GM21619 (cell line): ENCODE results near the gene MELTF.

Source experiments
- ATAC-seq: cut with Tn5 transposase; IDR thresholded peaks from one replicate; pipeline ENCODE4 v1.9.1; 2021; ENCODE audit not compliant: unreplicated experiment

The MELTF gene

GRCh38 chr3:196995027-196995426 lies 34.6 kb downstream of the MELTF start:
- ATAC-seq: no peak

DNA sequence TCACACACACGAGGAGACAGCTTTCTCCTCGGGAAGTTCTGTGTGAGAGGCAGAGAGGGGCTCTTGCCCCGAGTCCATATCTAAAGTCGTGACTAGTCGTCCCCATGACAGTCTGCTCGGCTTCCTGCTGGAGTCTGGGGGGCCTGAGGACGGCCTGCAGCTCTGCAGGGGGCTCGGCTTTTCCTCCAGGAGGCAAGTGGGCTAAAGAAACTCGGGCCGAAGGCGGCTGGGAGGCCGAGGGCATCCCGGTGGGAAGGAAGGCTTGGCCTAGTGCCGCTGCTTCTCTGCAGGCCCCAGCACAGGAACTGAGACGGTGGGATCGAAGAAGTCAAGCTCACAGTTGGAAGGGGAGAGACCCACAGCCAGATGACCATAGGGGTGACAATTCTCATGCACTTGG lies 35.6 kb downstream of the MELTF start:
- ATAC-seq: no peak

DNA sequence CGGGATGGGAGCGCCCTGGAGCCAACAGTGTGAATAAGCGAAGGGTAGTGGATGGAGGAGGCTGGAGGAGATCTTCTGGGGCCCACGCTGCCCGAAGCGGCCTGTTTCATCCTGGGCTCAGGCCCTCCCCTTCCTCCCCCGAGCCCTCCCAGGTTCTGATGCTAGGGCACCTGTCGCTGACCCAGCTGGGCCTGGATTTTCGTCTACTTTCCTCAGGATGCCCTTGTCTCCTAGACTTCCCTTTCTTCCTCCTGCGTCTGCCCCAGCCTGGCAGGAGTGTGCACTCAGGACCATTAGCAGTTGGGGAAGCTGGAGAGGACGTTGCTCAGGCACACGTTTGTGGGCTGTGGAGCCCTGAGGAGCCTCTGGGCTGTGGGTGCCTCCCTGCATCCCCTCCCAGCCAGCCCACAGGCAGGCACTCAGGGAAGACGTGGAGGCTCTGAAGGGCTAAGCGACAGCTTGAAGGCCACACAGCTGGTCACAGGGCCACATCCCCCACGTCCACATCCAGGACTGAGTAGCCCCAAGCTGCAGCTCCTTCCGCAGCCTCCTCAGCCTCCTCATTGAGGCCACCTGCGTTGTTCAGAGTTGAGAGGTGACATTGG lies 37.1 kb downstream of the MELTF start:
- no peak for ATAC-seq

- no peak for ATAC-seq
These were observed 37.8 kb downstream of the MELTF start for GRCh38 chr3:196991581-196992460.

DNA sequence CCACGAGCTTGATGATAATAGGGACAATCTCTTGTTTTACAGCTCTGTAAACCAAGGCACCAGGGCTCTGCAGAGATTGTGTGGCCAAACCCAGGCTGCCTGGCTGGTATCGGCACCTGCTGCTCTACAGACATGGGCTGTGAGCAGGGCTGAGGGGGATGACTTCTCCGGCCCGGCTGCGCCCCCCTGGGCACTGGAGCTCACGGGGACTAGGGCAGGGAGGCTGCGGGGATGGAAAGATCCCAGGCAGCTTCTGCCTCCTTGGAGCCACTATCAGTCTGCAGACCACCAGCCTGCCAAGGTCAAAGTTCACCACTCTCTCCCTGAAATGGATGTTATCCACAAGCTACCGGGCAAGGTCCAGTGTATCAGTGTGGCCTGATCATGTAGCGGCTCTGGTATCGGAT lies 39.0 kb downstream of the MELTF start:
- ATAC-seq: no peak

DNA sequence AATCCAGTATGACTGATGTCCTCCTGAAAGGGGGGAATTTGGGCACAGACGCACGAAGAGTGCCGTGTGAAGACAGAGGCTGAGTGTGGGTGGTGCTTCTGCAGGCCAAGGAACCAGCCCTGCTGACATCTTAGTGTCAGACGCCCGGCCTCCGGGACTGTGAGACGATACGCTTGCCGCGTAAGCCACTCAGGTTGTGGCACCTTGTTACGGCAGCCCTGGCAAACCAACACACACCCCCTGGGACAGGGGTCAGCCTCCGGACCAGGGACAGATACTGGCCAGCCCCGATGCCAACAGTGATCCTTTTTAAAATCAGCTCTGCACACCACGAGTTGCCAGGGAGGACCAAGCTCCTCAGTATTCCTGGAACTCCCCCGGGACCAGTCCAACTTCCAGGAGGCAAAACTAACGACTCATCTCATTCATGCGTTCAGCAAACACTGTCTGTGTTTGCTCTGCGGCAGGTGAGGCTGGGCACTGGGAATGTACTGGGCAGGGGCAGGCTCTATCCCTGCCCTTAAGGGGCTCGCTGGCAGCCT lies 39.8 kb downstream of the MELTF start:
- no peak for ATAC-seq

DNA sequence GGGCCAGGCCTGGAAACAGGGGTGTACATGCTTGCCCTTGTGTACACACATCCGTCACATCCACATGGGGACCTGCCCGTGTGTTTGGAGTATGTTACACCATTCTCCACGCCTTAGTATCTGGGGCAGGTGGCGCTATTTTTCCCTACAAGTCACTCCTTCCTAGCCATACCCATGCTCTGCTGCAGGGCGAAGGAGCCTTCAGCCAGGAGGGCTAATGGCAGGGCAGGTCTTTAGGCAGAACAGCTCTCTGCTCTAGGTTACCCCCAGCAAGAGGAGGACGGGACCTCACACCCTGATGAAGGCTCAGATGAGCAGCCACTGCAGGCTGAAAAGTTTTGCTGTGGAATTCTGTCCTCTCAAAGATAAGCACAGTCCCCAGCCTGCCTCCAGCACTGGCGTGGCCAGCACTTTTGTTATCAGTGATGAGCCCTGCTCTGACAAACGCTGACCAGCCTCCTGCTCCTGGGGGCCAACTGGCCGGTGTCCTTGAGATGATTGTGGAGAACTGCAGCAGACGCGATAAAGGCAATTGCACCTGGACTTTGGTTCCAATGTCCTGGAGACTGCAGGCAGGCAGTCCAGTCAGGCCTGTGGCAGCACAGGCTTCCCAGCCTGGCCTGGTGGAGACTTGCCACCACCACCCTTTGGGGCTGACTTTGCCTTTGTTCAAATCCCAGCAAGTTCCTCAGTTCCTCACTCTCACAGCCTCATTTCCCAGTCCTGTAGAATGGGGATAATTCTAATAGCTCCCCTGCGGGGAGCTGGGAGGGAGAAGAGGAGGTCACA lies 41.2 kb downstream of the MELTF start:
- no peak for ATAC-seq

DNA sequence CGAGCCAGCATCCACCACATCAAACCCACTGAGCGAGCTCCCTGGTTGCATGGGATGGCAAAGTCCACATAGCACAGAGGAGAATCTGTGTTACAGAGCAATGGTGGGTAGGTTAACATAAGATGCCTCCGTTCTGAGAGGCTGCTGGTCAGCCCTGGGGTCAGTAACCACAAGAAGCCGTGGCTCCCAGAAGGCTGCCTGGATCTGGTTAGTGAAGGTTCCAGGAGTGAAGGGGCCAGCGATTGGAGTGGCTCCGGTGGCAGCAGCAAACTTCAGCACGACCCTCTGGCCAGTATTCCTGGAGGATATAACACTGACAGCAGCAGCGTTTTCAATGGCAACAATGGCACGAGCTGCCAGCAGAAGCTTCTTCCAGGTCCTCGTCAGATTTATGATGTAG lies 42.6 kb downstream of the MELTF start:
- ATAC-seq: no peak

DNA sequence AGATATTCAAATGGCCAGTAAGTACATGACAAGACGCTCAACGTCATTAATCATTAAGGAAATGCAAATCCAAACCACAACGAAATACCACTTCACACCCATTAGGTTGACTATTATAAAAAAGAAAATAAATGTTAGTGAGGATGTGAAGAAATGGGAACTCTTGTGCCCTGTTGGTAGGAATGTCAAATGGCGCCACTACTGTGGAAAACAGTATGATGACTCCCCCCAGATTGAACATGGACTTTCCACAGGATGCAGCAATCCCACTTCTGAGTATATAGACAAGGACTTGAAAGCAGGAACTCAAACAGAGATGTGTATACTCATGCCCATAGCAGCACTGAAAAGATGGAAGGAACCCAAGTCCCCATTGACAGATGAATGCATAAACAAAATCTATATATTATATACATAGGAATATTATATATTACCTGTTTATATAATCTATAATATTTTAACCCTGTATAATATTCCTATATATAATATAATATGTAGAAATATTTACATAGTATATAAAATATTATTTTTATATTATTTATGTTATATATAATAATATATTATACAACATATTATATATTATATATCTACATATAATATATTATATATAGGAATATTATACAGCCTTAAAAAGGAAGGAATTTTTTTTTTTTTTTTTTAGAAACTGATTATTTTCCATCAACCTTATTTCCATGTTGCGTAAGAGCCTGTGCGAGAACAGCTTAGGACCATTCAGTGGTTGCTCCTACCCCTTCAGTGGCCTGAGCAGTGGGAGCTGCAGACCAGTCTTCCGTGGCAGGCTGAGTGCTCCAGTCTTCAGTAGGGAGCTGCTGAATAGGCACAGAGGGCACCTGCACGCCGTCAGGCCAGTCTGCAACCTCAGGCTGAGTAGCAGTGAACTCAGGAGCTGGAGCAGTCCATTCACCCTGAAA lies 43.4 kb downstream of the MELTF start:
- no peak for ATAC-seq

DNA sequence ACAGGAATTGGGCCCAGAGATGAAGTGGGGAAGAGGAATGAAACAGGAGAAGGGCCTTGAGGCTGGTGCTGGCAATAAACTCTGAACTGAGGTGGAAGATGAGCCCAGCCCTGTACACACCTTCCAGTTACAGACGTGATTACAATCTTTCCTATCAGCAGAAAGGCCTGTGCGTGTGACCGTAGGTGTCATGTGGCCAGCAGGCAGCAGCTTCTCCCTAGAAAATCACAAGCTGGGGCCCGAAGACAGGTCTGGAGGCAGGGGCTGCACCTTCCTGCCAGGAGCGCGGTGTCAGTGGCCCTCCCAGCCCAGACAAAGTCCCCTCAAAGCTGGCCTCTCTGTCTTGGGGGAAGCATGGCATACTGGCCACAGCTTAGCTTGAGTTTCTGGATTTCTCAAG lies 44.3 kb downstream of the MELTF start:
- ATAC-seq: no peak

- no peak for ATAC-seq
These were observed 46.4 kb downstream of the MELTF start for GRCh38 chr3:196983186-196983585.

DNA sequence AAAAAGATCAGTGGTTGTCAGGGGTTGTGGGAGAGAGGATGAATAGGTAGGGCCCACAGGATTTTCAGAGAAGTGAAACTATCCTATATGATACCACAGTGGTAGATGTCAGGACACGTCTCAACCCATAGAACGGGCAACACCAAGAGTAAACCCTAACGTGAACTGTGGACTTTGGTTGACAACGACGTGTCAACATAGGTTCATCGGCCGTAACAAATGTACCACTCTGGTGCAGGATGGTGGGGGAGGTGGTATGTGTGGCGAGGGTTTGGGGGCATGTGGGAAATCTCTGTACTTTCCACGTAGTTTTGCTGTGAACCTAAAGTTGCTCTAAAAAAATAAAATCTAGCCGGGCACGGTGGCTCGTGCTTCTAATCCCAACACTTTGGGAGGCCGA lies 48.0 kb downstream of the MELTF start:
- ATAC-seq: no peak

GRCh38 chr3:196979545-196979944 lies 50.1 kb downstream of the MELTF start:
- ATAC-seq: no peak

DNA sequence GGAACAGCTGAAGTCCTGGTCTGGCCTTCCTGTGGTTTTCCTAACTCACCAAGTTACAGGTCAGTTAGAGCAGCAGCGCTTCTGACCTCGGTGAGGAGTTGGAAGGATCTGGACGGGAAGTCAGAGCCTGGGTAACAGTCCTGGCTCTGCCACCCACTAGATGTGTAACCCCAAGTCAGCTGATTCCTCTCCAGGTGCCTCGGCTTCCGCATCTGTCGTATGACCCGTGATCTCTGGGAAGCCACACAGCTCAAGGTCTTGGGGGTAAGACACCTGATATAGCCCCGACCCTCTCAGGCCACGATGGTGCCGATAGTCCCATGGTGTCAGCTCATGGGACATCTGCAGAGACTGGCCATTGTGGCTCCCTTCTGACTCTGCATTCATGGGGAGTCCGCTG lies 52.7 kb downstream of the MELTF start:
- no peak for ATAC-seq

DNA sequence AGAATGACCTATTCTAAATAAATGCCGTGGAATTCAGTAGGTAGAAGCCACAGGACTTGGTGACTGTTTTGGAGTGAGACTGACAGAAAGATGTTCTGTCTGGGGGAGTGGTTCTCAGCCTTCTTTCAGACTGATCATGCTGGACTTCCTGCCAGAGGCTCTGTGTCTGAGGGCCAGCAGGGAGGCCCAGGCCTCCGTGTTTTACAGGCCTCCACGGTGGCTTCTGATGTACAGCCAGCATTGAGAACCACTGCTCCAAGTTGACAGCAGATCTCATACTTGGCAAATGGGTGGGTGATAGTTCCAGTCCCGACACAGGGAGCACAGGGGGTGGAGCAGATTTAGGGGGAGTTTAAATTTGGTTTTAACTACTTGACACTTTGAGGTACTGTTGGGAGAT lies 54.3 kb downstream of the MELTF start:
- no peak for ATAC-seq

DNA sequence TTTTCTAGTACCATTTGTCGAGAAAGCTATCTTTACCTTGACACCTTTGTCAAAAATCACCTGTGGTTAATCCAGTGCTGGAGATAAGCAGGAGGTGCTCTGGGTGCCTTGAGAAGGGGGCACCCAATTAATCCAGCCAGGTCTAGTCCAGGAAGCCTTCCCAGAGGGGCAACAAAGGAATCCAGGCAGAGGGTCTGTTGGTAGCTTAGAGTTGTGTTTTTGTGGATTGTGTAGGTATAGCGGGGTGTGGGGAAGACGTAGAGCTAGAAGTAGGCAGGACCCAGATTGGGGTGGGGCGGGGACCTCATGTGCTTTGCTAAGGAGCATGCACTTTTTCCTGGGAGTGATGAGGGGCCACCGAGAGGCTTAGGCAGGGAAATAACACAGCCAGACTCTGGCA lies 55.0 kb downstream of the MELTF start:
- ATAC-seq: no peak

GRCh38 chr3:196971094-196971698 lies 58.4 kb downstream of the MELTF start:
- ATAC-seq: no peak

DNA sequence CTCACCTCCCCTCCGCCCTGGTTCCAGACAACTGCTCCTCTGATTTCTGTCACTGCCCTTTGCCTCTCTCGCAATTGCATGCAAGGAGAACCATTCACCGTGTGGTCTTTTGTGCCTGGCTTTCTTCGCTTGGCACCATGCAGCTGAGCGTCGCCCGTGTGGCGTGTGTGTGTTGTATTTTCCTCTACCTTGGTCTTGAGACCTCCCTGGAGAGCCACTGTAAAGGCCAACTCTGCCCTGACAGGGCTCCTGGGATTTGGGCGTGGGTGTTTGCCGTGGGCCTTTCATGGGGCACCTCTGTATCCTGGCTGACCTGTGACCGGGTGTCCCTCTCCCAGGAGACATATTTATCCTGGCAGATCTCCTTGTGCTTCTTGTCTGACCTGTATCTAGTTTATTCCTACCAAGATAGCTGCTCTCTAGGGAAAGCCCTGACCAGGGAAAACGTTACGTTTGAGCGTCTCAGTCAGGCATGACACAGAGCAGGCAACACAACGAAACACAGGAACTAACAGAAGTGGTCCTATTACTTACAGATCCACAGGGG lies 59.0 kb downstream of the MELTF start:
- no peak for ATAC-seq

- peak; percentile 49 for ATAC-seq
These were observed 59.7 kb downstream of the MELTF start for GRCh38 chr3:196969660-196970546.
